DOHH2 (cell line): ENCODE data around the gene PKP3.

Experiments used
- H3F3A ChIP-seq: fragments of 200-600 bp; sonication (generic), shearing (Covaris generic); 2 replicates; pipeline ENCODE4 v1.6.0; 2016; ENCODE audit warnings: antibody characterized with exemption, mild to moderate bottlenecking; ENCODE audit not compliant: control insufficient read depth, insufficient read depth
- H3K27ac ChIP-seq: fragments of 200-600 bp; sonication (generic); 2 replicates; pipeline ENCODE4 v1.5.1; 2014; ENCODE audit warnings: low read depth, mild to moderate bottlenecking, low read length, moderate library complexity
- H3K27me3 ChIP-seq: fragments of 200-600 bp; sonication (generic); 2 replicates; pipeline ENCODE4 v1.6.1; 2014; ENCODE audit warnings: mild to moderate bottlenecking, low read length, mixed read lengths; ENCODE audit not compliant: control insufficient read depth
- H3K36me3 ChIP-seq: fragments of 200-600 bp; sonication (generic); 2 replicates; pipeline ENCODE4 v1.6.1; 2014; ENCODE audit warnings: mild to moderate bottlenecking, low read length, moderate library complexity, mixed read lengths; ENCODE audit not compliant: control insufficient read depth
- H3K4me1 ChIP-seq: fragments of 200-600 bp; sonication (generic); 2 replicates; pipeline ENCODE4 v1.6.1; 2014; ENCODE audit warnings: mild to moderate bottlenecking, low read length, mixed read lengths; ENCODE audit not compliant: control insufficient read depth
- H3K4me2 ChIP-seq: fragments of 200-600 bp; sonication (generic); 2 replicates; pipeline ENCODE4 v1.6.0; 2014; ENCODE audit warnings: mild to moderate bottlenecking, low read length, moderate library complexity
- H3K4me3 ChIP-seq: fragments of 200-600 bp; sonication (generic); 2 replicates; pipeline ENCODE4 v1.5.1; 2014; ENCODE audit warnings: mild to moderate bottlenecking, low read length, mixed read lengths
- H3K79me2 ChIP-seq: fragments of 200-600 bp; sonication (generic); 2 replicates; pipeline ENCODE4 v1.6.1; 2014; ENCODE audit warnings: mild to moderate bottlenecking, low read length, mixed read lengths; ENCODE audit not compliant: control insufficient read depth
- H3K9me2 ChIP-seq: fragments of 200-600 bp; sonication (generic); replicated peaks from 2 replicates; pipeline ENCODE4 v1.6.1; 2014; ENCODE audit warnings: mild to moderate bottlenecking, low read length, mixed read lengths; ENCODE audit not compliant: control insufficient read depth
- H3K9me3 ChIP-seq: fragments of 200-600 bp; sonication (generic); 2 replicates; pipeline ENCODE4 v1.6.1; 2014; ENCODE audit warnings: antibody characterized with exemption, low read length, mixed read lengths; ENCODE audit not compliant: control insufficient read depth, insufficient read depth
- H4K20me1 ChIP-seq: fragments of 200-600 bp; sonication (generic); 2 replicates; pipeline ENCODE4 v1.6.0; 2014; ENCODE audit warnings: low read depth, mild to moderate bottlenecking, antibody characterized with exemption, low read length, moderate library complexity; ENCODE audit not compliant: control insufficient read depth, insufficient read depth
- EZH2phosphoT487 ChIP-seq: fragments of 200-600 bp; sonication (generic); IDR thresholded peaks from 2 replicates; pipeline ENCODE4 v1.6.1; 2017; ENCODE audit warnings: borderline replicate concordance, mild to moderate bottlenecking, antibody characterized with exemption, low read length, moderate library complexity, mixed read lengths
- TF ChIP-seq, protein P1 (sequence below): fragments of 200-600 bp; sonication (generic); IDR thresholded peaks from one replicate; pipeline ENCODE4 v1.5.1; 2014; ENCODE audit warnings: antibody characterized with exemption, mild to moderate bottlenecking, low read depth, low read length; ENCODE audit not compliant: poor library complexity, severe bottlenecking

The PKP3 gene

DNA sequence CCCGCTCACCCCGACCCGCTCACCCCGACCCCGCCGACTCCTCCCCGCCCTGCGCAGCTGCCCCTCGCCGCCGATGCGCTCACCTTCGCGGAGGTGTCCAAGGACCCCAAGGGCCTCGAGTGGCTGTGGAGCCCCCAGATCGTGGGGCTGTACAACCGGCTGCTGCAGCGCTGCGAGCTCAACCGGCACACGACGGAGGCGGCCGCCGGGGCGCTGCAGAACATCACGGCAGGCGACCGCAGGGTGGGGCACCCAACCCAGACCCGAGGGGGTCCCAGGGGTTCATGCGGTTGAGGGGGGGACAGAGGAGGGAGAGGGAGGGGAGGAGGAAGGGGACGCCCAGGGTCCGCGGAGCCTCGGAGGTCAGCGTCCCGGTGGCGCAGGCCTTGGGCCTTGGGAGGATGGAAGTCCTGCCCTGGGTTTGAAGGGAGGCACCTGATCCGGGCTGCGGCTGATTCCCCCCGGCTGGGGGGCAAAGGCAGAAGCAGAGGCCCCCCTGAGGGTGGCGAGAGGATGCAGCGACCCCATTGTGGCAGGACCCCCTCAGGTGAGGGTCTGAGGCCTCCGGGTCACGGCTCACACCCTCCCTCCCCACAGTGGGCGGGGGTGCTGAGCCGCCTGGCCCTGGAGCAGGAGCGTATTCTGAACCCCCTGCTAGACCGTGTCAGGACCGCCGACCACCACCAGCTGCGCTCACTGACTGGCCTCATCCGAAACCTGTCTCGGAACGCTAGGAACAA is 9.2 kb downstream of the PKP3 start:
- Histone ChIP-seq H3K4me3 (no peak overlapping the region), H3K4me1 (peaks cover 12% of the 10 kb centered on the region), H3K9me3 (peaks cover 13% of the 10 kb centered on the region; the same call in 1 of the 2 replicates), H3K27ac (no peak overlapping the region), H3K27me3 (no peaks in the 10 kb centered on the region), H4K20me1 (no peaks in the 10 kb centered on the region), H3F3A (no peaks in the 10 kb centered on the region), H3K79me2 (no peaks in the 10 kb centered on the region), H3K36me3 (no peaks in the 10 kb centered on the region), H3K9me2 (no peaks in the 10 kb centered on the region), H3K4me2 (no peak overlapping the region)
- no peak for TF ChIP-seq EZH2phosphoT487
- TF ChIP-seq, protein P1, sequence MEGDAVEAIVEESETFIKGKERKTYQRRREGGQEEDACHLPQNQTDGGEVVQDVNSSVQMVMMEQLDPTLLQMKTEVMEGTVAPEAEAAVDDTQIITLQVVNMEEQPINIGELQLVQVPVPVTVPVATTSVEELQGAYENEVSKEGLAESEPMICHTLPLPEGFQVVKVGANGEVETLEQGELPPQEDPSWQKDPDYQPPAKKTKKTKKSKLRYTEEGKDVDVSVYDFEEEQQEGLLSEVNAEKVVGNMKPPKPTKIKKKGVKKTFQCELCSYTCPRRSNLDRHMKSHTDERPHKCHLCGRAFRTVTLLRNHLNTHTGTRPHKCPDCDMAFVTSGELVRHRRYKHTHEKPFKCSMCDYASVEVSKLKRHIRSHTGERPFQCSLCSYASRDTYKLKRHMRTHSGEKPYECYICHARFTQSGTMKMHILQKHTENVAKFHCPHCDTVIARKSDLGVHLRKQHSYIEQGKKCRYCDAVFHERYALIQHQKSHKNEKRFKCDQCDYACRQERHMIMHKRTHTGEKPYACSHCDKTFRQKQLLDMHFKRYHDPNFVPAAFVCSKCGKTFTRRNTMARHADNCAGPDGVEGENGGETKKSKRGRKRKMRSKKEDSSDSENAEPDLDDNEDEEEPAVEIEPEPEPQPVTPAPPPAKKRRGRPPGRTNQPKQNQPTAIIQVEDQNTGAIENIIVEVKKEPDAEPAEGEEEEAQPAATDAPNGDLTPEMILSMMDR = no peak

DNA sequence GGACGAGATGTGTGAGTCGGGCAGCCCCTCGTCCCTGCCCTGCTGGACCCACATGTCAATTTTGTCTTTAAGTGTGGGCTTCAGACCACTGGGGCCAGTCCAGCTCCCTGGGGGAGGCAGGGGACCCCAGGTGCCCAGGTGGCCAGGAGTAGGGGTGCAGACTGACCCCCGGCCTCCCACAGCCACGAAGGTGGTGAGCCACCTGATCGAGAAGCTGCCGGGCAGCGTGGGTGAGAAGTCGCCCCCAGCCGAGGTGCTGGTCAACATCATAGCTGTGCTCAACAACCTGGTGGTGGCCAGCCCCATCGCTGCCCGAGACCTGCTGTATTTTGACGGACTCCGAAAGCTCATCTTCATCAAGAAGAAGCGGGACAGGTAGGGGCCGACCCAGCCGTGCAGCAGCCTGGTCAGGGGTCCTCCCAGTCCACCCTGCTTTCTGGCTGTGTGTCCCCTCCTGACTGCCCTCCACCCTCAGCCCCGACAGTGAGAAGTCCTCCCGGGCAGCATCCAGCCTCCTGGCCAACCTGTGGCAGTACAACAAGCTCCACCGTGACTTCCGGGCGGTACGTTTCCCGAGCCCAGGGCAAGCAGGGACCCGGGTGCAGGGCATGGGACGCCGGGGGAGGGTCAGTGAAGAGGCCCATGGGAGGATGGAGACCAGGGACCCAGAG is 9.9 kb downstream of the PKP3 start:
- Histone ChIP-seq H3K9me2 (no peaks in the 10 kb centered on the region), H3K36me3 (no peaks in the 10 kb centered on the region), H3K4me1 (peaks cover 12% of the 10 kb centered on the region), H3K79me2 (no peaks in the 10 kb centered on the region), H3K4me3 (no peak overlapping the region), H3K4me2 (no peak overlapping the region), H3F3A (no peaks in the 10 kb centered on the region), H3K9me3 (peaks cover 13% of the 10 kb centered on the region; the same call in 1 of the 2 replicates), H4K20me1 (no peaks in the 10 kb centered on the region), H3K27me3 (no peaks in the 10 kb centered on the region), H3K27ac (no peak overlapping the region)
- no peak for TF ChIP-seq EZH2phosphoT487
- TF ChIP-seq, protein P1 = no peak

- H3F3A ChIP-seq = no peaks in the 10 kb centered on the region
- H3K4me1 ChIP-seq = peaks cover 12% of the 10 kb centered on the region
- no peaks in the 10 kb centered on the region for H3K36me3 ChIP-seq
- no peaks in the 10 kb centered on the region for H4K20me1 ChIP-seq
- no peaks in the 10 kb centered on the region for H3K9me2 ChIP-seq
- H3K9me3 ChIP-seq = peaks cover 10% of the 10 kb centered on the region; the same call in 1 of the 2 replicates
- no peak overlapping the region for H3K4me2 ChIP-seq
- no peak overlapping the region for H3K4me3 ChIP-seq
- no peak for TF ChIP-seq EZH2phosphoT487
- TF ChIP-seq, protein P1 = no peak
- no peaks in the 10 kb centered on the region for H3K79me2 ChIP-seq
- no peaks in the 10 kb centered on the region for H3K27me3 ChIP-seq
- H3K27ac ChIP-seq = no peak overlapping the region
Measured at GRCh38 chr11:404551-405264, 10.7 kb downstream of the PKP3 start.
